ENCODE data around the gene AP1S3.

Gene AP1S3

GRCh38 chr2:223734346-223734745, 103.0 kb downstream of the AP1S3 start:
- Histone ChIP-seq H3K9me3 (replicated peaks; ENCODE audit: low read length) (peaks cover 5% of the 10 kb centered on the region), H3K9ac (ENCODE audit: low read depth, low read length) (no peak overlapping the region), H3K4me3 (ENCODE audit: low read length) (no peak overlapping the region), H3K27me3 (ENCODE audit: control insufficient read depth, insufficient read depth, low read length) (no peaks in the 10 kb centered on the region), H3K36me3 (ENCODE audit: insufficient read depth, low read length) (no peaks in the 10 kb centered on the region), H3K4me1 (ENCODE audit: control insufficient read depth, insufficient read depth, low read length) (peaks cover 14% of the 10 kb centered on the region), H3K4me2 (ENCODE audit: low read length) (no peak overlapping the region)

- H3K4me2 ChIP-seq (ENCODE audit: low read length): no peak overlapping the region
- peaks cover 15% of the 10 kb centered on the region for H3K4me1 ChIP-seq (ENCODE audit: control insufficient read depth, insufficient read depth, low read length)
- H3K4me3 ChIP-seq (ENCODE audit: low read length): no peak overlapping the region
- no peaks in the 10 kb centered on the region for H3K36me3 ChIP-seq (ENCODE audit: insufficient read depth, low read length)
- H3K27me3 ChIP-seq (ENCODE audit: control insufficient read depth, insufficient read depth, low read length): no peaks in the 10 kb centered on the region
- no peak overlapping the region for H3K9ac ChIP-seq (ENCODE audit: low read depth, low read length)
- peaks cover 5% of the 10 kb centered on the region for H3K9me3 ChIP-seq (replicated peaks; ENCODE audit: low read length)
Measured at GRCh38 chr2:223732346-223732745, 105.0 kb downstream of the AP1S3 start.

DNA sequence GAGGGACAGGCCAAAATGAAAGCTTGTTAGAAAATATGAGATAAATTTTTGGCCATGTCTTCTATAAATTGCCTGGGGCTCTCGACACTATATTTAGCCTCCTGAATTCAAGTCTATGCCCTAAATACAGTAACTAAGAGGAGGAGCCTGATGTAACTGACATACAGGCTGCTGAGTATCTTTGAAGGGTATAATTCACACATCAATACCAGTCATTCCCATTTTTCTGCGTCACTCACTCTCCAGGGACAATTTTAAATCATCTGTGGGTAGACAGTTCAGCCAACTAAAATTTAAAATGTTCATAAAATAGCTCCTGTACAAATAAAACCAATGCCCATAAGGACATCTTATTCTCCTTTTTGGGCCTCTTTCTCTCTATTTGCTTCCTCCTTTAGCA, 105.9 kb downstream of the AP1S3 start:
- no peak overlapping the region for H3K4me3 ChIP-seq (ENCODE audit: low read length)
- H3K4me1 ChIP-seq (ENCODE audit: control insufficient read depth, insufficient read depth, low read length): peaks cover 16% of the 10 kb centered on the region
- no peak overlapping the region for H3K4me2 ChIP-seq (ENCODE audit: low read length)
- H3K36me3 ChIP-seq (ENCODE audit: insufficient read depth, low read length): no peaks in the 10 kb centered on the region
- H3K27me3 ChIP-seq (ENCODE audit: control insufficient read depth, insufficient read depth, low read length): no peaks in the 10 kb centered on the region
- peaks cover 5% of the 10 kb centered on the region for H3K9me3 ChIP-seq (replicated peaks; ENCODE audit: low read length)
- H3K9ac ChIP-seq (ENCODE audit: low read depth, low read length): no peak overlapping the region

- Histone ChIP-seq H3K27me3 (ENCODE audit: control insufficient read depth, insufficient read depth, low read length) (no peaks in the 10 kb centered on the region), H3K4me2 (ENCODE audit: low read length) (no peak overlapping the region), H3K9ac (ENCODE audit: low read depth, low read length) (no peak overlapping the region), H3K4me3 (ENCODE audit: low read length) (no peak overlapping the region), H3K36me3 (ENCODE audit: insufficient read depth, low read length) (no peaks in the 10 kb centered on the region), H3K4me1 (ENCODE audit: control insufficient read depth, insufficient read depth, low read length) (peaks cover 17% of the 10 kb centered on the region), H3K9me3 (replicated peaks; ENCODE audit: low read length) (peaks cover 5% of the 10 kb centered on the region)
Measured at GRCh38 chr2:223729781-223730180, 107.6 kb downstream of the AP1S3 start.

DNA sequence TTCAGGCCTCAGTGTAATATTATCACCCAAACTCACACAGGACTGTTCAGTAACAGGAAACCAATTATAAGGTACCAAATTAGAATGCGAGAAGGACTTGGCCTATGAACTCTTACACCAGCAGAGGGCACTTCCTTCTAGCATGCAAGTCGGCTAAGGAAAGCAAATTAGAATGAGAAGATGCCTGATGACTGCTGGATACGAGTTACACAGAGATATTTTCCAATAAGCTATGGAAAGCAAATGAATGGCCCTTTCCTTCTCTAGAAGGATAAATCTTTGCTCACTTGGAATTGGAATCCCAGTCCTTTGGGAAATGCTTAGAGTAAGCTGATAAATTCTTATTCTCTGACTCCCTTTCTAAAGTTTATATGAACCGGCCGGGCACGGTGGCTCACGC, 109.8 kb downstream of the AP1S3 start:
- H3K4me1 ChIP-seq (ENCODE audit: control insufficient read depth, insufficient read depth, low read length): peaks cover 22% of the 10 kb centered on the region
- no peaks in the 10 kb centered on the region for H3K9me3 ChIP-seq (replicated peaks; ENCODE audit: low read length)
- no peak overlapping the region for H3K4me3 ChIP-seq (ENCODE audit: low read length)
- no peak overlapping the region for H3K9ac ChIP-seq (ENCODE audit: low read depth, low read length)
- no peaks in the 10 kb centered on the region for H3K36me3 ChIP-seq (ENCODE audit: insufficient read depth, low read length)
- no peak overlapping the region for H3K4me2 ChIP-seq (ENCODE audit: low read length)
- no peaks in the 10 kb centered on the region for H3K27me3 ChIP-seq (ENCODE audit: control insufficient read depth, insufficient read depth, low read length)

GRCh38 chr2:223725986-223726970, 111.1 kb downstream of the AP1S3 start:
- Histone ChIP-seq H3K4me2 (ENCODE audit: low read length) (no peak overlapping the region), H3K27me3 (ENCODE audit: control insufficient read depth, insufficient read depth, low read length) (no peaks in the 10 kb centered on the region), H3K4me3 (ENCODE audit: low read length) (no peak overlapping the region), H3K36me3 (ENCODE audit: insufficient read depth, low read length) (no peaks in the 10 kb centered on the region), H3K4me1 (ENCODE audit: control insufficient read depth, insufficient read depth, low read length) (peaks cover 22% of the 10 kb centered on the region), H3K9me3 (replicated peaks; ENCODE audit: low read length) (no peaks in the 10 kb centered on the region), H3K9ac (ENCODE audit: low read depth, low read length) (peak overlapping the region; percentile 46)

- Histone ChIP-seq H3K4me1 (ENCODE audit: control insufficient read depth, insufficient read depth, low read length) (peaks cover 22% of the 10 kb centered on the region), H3K36me3 (ENCODE audit: insufficient read depth, low read length) (no peaks in the 10 kb centered on the region), H3K9ac (ENCODE audit: low read depth, low read length) (peak overlapping the region; percentile 66), H3K27me3 (ENCODE audit: control insufficient read depth, insufficient read depth, low read length) (no peaks in the 10 kb centered on the region), H3K4me2 (ENCODE audit: low read length) (peak overlapping the region; percentile 60), H3K9me3 (replicated peaks; ENCODE audit: low read length) (no peaks in the 10 kb centered on the region), H3K4me3 (ENCODE audit: low read length) (no peak overlapping the region)
Measured at GRCh38 chr2:223725494-223725893, 111.9 kb downstream of the AP1S3 start.

GRCh38 chr2:223724861-223725260, 112.5 kb downstream of the AP1S3 start:
- Histone ChIP-seq H3K4me2 (ENCODE audit: low read length) (peak overlapping the region; percentile 60), H3K4me3 (ENCODE audit: low read length) (no peak overlapping the region), H3K27me3 (ENCODE audit: control insufficient read depth, insufficient read depth, low read length) (no peaks in the 10 kb centered on the region), H3K9ac (ENCODE audit: low read depth, low read length) (peak overlapping the region; percentile 66), H3K9me3 (replicated peaks; ENCODE audit: low read length) (no peaks in the 10 kb centered on the region), H3K36me3 (ENCODE audit: insufficient read depth, low read length) (no peaks in the 10 kb centered on the region), H3K4me1 (ENCODE audit: control insufficient read depth, insufficient read depth, low read length) (peaks cover 22% of the 10 kb centered on the region)

- Histone ChIP-seq H3K4me2 (ENCODE audit: low read length) (no peak overlapping the region), H3K27me3 (ENCODE audit: control insufficient read depth, insufficient read depth, low read length) (no peaks in the 10 kb centered on the region), H3K4me3 (ENCODE audit: low read length) (no peak overlapping the region), H3K4me1 (ENCODE audit: control insufficient read depth, insufficient read depth, low read length) (peaks cover 22% of the 10 kb centered on the region), H3K9me3 (replicated peaks; ENCODE audit: low read length) (no peaks in the 10 kb centered on the region), H3K36me3 (ENCODE audit: insufficient read depth, low read length) (no peaks in the 10 kb centered on the region), H3K9ac (ENCODE audit: low read depth, low read length) (no peak overlapping the region)
Measured at GRCh38 chr2:223723954-223724411, 113.4 kb downstream of the AP1S3 start.

DNA sequence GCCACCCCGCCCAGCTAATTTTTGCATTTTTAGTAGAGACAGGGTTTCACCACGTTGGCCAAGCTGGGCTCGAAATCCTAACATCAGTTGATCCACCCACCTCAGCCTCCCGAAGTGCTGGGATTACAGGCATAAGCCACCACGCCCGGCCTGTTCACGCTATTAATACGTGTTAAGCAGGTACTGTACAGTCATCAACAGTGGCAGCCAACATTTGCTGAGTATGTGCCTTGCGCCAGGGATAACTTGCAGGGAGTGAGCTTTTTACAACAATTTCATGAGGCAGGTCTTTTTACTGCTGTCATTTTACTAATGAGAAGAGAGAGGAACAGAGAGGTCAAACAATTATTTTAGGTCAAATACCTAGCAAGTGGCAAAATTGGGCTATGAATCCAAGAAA, 115.2 kb downstream of the AP1S3 start:
- Histone ChIP-seq H3K36me3 (ENCODE audit: insufficient read depth, low read length) (no peaks in the 10 kb centered on the region), H3K4me1 (ENCODE audit: control insufficient read depth, insufficient read depth, low read length) (peaks cover 20% of the 10 kb centered on the region), H3K9ac (ENCODE audit: low read depth, low read length) (no peak overlapping the region)

GRCh38 chr2:223721746-223722145, 115.6 kb downstream of the AP1S3 start:
- Histone ChIP-seq H3K4me2 (ENCODE audit: low read length) (no peak overlapping the region), H3K36me3 (ENCODE audit: insufficient read depth, low read length) (no peaks in the 10 kb centered on the region), H3K9ac (ENCODE audit: low read depth, low read length) (no peak overlapping the region), H3K4me3 (ENCODE audit: low read length) (no peak overlapping the region), H3K9me3 (replicated peaks; ENCODE audit: low read length) (peaks cover under 1% of the 10 kb centered on the region), H3K4me1 (ENCODE audit: control insufficient read depth, insufficient read depth, low read length) (peaks cover 20% of the 10 kb centered on the region), H3K27me3 (ENCODE audit: control insufficient read depth, insufficient read depth, low read length) (no peaks in the 10 kb centered on the region)

More for the DNA sequence above, 115.2 kb downstream of the AP1S3 start:
- Histone ChIP-seq H3K4me2 (ENCODE audit: low read length) (no peak overlapping the region), H3K4me3 (ENCODE audit: low read length) (no peak overlapping the region), H3K9me3 (replicated peaks; ENCODE audit: low read length) (no peaks in the 10 kb centered on the region), H3K27me3 (ENCODE audit: control insufficient read depth, insufficient read depth, low read length) (no peaks in the 10 kb centered on the region)

GRCh38 chr2:223720367-223720766, 117.0 kb downstream of the AP1S3 start:
- H3K9me3 ChIP-seq (replicated peaks; ENCODE audit: low read length): peaks cover 5% of the 10 kb centered on the region
- H3K4me1 ChIP-seq (ENCODE audit: control insufficient read depth, insufficient read depth, low read length): peaks cover 11% of the 10 kb centered on the region
- no peak overlapping the region for H3K4me3 ChIP-seq (ENCODE audit: low read length)
- no peak overlapping the region for H3K9ac ChIP-seq (ENCODE audit: low read depth, low read length)
- no peak overlapping the region for H3K4me2 ChIP-seq (ENCODE audit: low read length)
- H3K36me3 ChIP-seq (ENCODE audit: insufficient read depth, low read length): no peaks in the 10 kb centered on the region
- no peaks in the 10 kb centered on the region for H3K27me3 ChIP-seq (ENCODE audit: control insufficient read depth, insufficient read depth, low read length)

All from skeletal muscle satellite cell (primary cell).